GM18507 (cell line): ENCODE results near the gene HSF2BP.
"Not testable (repeated sequence)": the region's sequence is repeated elsewhere in the genome, so short reads cannot be mapped to it uniquely, and the experiment has no call there.

Experiments
- DNase-seq: peaks from one replicate; pipeline ENCODE4 v3.0.0; 2011; ENCODE audit warnings: low read depth; ENCODE audit not compliant: insufficient read length; ENCODE audit errors: extremely low spot score
- FAIRE-seq: peaks from 2 replicates; lab custom pipeline; 2011; peaks lifted over from hg19 to GRCh38; lab: Jason Lieb, UNC

Gene HSF2BP

GRCh38 chr21:43659136-43660000, at the start of gene HSF2BP, which contains the start of gene RRP1B:
Gene HSF2BP (minus strand): TSS chr21:43659488. CDS start chr21:43658096, 1,392 bp downstream.
Gene RRP1B (plus strand): TSS chr21:43659560. CDS start chr21:43659665, 105 bp downstream.
- FAIRE-seq (peak; percentile 67), DNase-seq (peak; percentile 92)

- FAIRE-seq, result no peak
- DNase-seq, result no peak
These were observed 49.6 kb upstream of the HSF2BP start for GRCh38 chr21:43708745-43709381.

- DNase-seq (no peak), FAIRE-seq (no peak)
These were observed 48.2 kb upstream of the HSF2BP start for GRCh38 chr21:43707462-43707861.

GRCh38 chr21:43703035-43703880, 44.0 kb upstream of the HSF2BP start:
- DNase-seq (no peak), FAIRE-seq (no peak)

- FAIRE-seq, result no peak
- DNase-seq, result no peak
These were observed 43.4 kb upstream of the HSF2BP start for GRCh38 chr21:43702785-43703034.

GRCh38 chr21:43701936-43702784, 42.9 kb upstream of the HSF2BP start:
- no peak for DNase-seq
- no peak for FAIRE-seq

- FAIRE-seq (no peak), DNase-seq (no peak)
These were observed 40.8 kb upstream of the HSF2BP start for GRCh38 chr21:43699933-43700599.

- FAIRE-seq, DNase-seq: not testable (repeated sequence)
These were observed 40.1 kb upstream of the HSF2BP start for GRCh38 chr21:43699492-43699777.

- DNase-seq, result no peak
- FAIRE-seq, result no peak
These were observed 38.7 kb upstream of the HSF2BP start for GRCh38 chr21:43697758-43698643.

GRCh38 chr21:43696214-43696613, 36.9 kb upstream of the HSF2BP start:
- no peak for DNase-seq
- FAIRE-seq, result no peak

GRCh38 chr21:43694437-43695079, 35.3 kb upstream of the HSF2BP start:
- DNase-seq, result no peak
- FAIRE-seq, result no peak

- no peak for DNase-seq
- no peak for FAIRE-seq
These were observed 34.7 kb upstream of the HSF2BP start for GRCh38 chr21:43693981-43694380.

- FAIRE-seq, result no peak
These were observed 33.7 kb upstream of the HSF2BP start for GRCh38 chr21:43692949-43693348.

GRCh38 chr21:43691801-43692200, 32.5 kb upstream of the HSF2BP start:
- no peak for FAIRE-seq
- no peak for DNase-seq

More at GRCh38 chr21:43692949-43693348, 33.7 kb upstream of the HSF2BP start:
- no peak for DNase-seq

GRCh38 chr21:43691086-43691795, 32.0 kb upstream of the HSF2BP start:
- no peak for DNase-seq
- FAIRE-seq, result no peak

- DNase-seq, result no peak
These were observed 31.1 kb upstream of the HSF2BP start for GRCh38 chr21:43690346-43690745.

More at GRCh38 chr21:43690346-43690745, 31.1 kb upstream of the HSF2BP start:
- FAIRE-seq, result no peak
